ENCODE measurements around the gene FSTL4. TPM values are rescaled to one million over a fixed set of nuclear protein-coding genes. Genes with fewer than 3 reads are reported as not detected.

Gene FSTL4
- polyA plus RNA-seq, 1 of the 3 experiments (the other 2 are of a cell fraction) = not detected

- CTCF ChIA-PET = no interaction called here
- H3K9me3 ChIP-seq = no peaks in the 10 kb centered on the region
- POLR2A ChIA-PET = no interaction called here
- 28% methylated on average over 4 of the region's 4 CpGs for WGBS (ENCODE audit: low lambda C conversion rate)
- TF ChIP-seq RXRA (IDR thresholded peaks at IDR 0.05; ENCODE audit: borderline replicate concordance, low read depth) (no peak), MAX (IDR thresholded peaks at IDR 0.05; ENCODE audit: low read depth) (no peak), NFIC (IDR thresholded peaks at IDR 0.05; ENCODE audit: borderline replicate concordance) (no peak), TAF1 (IDR thresholded peaks at IDR 0.05; ENCODE audit: borderline replicate concordance, low read depth, low read length) (no peak), REST (IDR thresholded peaks at IDR 0.05; ENCODE audit: low read depth, low read length) (no peak)
- H3F3A ChIP-seq (replicated peaks; ENCODE audit: insufficient read depth) = no peaks in the 10 kb centered on the region
- H3K79me2 ChIP-seq (ENCODE audit: insufficient read depth) = no peaks in the 10 kb centered on the region
- no peaks in the 10 kb centered on the region for H3K9me2 ChIP-seq
- H3K4me2 ChIP-seq = no peak overlapping the region
- no peak overlapping the region for H2AFZ ChIP-seq (ENCODE audit: low read depth)
- H4K20me1 ChIP-seq (ENCODE audit: insufficient read depth) = no peaks in the 10 kb centered on the region
- DNase-seq = no peak
- no peaks in the 10 kb centered on the region; the same call in none of the 2 replicates for H3K27me3 ChIP-seq (ENCODE audit: insufficient read depth)
- H3K27ac ChIP-seq (ENCODE audit: low read depth in 2 of 2, low read length in 1 of 2) = no peak overlapping the region
- no peaks in the 10 kb centered on the region for H3K4me1 ChIP-seq (ENCODE audit: control insufficient read depth in 1 of 2, insufficient read depth in 2 of 2, low read depth in 1 of 2, low read length in 1 of 2)
- no peaks in the 10 kb centered on the region for H3K36me3 ChIP-seq (replicated peaks in 1 of 2; ENCODE audit: control insufficient read depth in 1 of 2, insufficient read depth in 2 of 2, low read length in 1 of 2)
- no peak overlapping the region for H3K4me3 ChIP-seq (ENCODE audit: low read depth in 2 of 2, low read length in 1 of 2)
- no peak overlapping the region for H3K9ac ChIP-seq
Measured at GRCh38 chr5:133387091-133387490, 225.2 kb downstream of the FSTL4 start.

GRCh38 chr5:133386662-133387061 lies 225.7 kb downstream of the FSTL4 start:
- Histone ChIP-seq H3K4me1 (ENCODE audit: control insufficient read depth in 1 of 2, insufficient read depth in 2 of 2, low read depth in 1 of 2, low read length in 1 of 2) (no peaks in the 10 kb centered on the region), H2AFZ (ENCODE audit: low read depth) (no peak overlapping the region), H3K9me3 (no peaks in the 10 kb centered on the region), H3K27ac (ENCODE audit: low read depth in 2 of 2, low read length in 1 of 2) (no peak overlapping the region), H3K27me3 (ENCODE audit: insufficient read depth) (no peaks in the 10 kb centered on the region; the same call in none of the 2 replicates), H3K79me2 (ENCODE audit: insufficient read depth) (no peaks in the 10 kb centered on the region), H3F3A (replicated peaks; ENCODE audit: insufficient read depth) (no peaks in the 10 kb centered on the region), H3K9ac (no peak overlapping the region), H3K4me3 (ENCODE audit: low read depth in 2 of 2, low read length in 1 of 2) (no peak overlapping the region), H4K20me1 (ENCODE audit: insufficient read depth) (no peaks in the 10 kb centered on the region), H3K36me3 (replicated peaks in 1 of 2; ENCODE audit: control insufficient read depth in 1 of 2, insufficient read depth in 2 of 2, low read length in 1 of 2) (no peaks in the 10 kb centered on the region), H3K9me2 (no peaks in the 10 kb centered on the region), H3K4me2 (no peak overlapping the region)
- DNase-seq = no peak
- WGBS (ENCODE audit: low lambda C conversion rate) = 30% methylated on average over 10 of the region's 10 CpGs
- POLR2A ChIA-PET = no interaction called here
- TF ChIP-seq POLR2AphosphoS5 (IDR thresholded peaks at IDR 0.05; ENCODE audit: low read depth, low read length) = no peak
- no peak for TF ChIP-seq FOSL2 (IDR thresholded peaks at IDR 0.05; ENCODE audit: borderline replicate concordance, low read depth)
- TF ChIP-seq REST (IDR thresholded peaks at IDR 0.05; ENCODE audit: low read depth, low read length) = no peak
- TF ChIP-seq NFIC (IDR thresholded peaks at IDR 0.05; ENCODE audit: borderline replicate concordance) = no peak
- no peak for TF ChIP-seq CHD2 (IDR thresholded peaks at IDR 0.05; ENCODE audit: low read length, partially characterized antibody)
- no peak for TF ChIP-seq MAX (IDR thresholded peaks at IDR 0.05; ENCODE audit: low read depth)
- no peak for TF ChIP-seq USF2 (IDR thresholded peaks at IDR 0.05; ENCODE audit: borderline replicate concordance, low read depth, low read length)
- TF ChIP-seq MXI1 (IDR thresholded peaks at IDR 0.05; ENCODE audit: low read depth, low read length) = no peak
- TF ChIP-seq EZH2phosphoT487 (IDR thresholded peaks at IDR 0.05; ENCODE audit: borderline replicate concordance, low read depth) = no peak
- no peak for TF ChIP-seq SIN3A (IDR thresholded peaks at IDR 0.05; ENCODE audit: borderline replicate concordance, low read depth, low read length)
- TF ChIP-seq ELF1 (IDR thresholded peaks at IDR 0.05) = no peak
- CTCF ChIA-PET = no interaction called here

Data from SK-N-SH (cell line).